Neural progenitor cell (in vitro differentiated cells): Measurements from ENCODE around the gene TTC9. TPM values are rescaled to one million over a fixed set of nuclear protein-coding genes. Genes with fewer than 3 reads are reported as not detected.

ENCODE experiments used
- DNase-seq: peaks from one replicate; pipeline ENCODE4 v3.0.0-alpha.2; 2016; ENCODE audit warnings: low spot score
- H2AFZ ChIP-seq: fragments of 200-600 bp; sonication (generic); replicated peaks from 2 replicates; pipeline ENCODE4 v1.6.1; 2016; ENCODE audit warnings: antibody characterized with exemption
- H3F3A ChIP-seq: fragments of 200-600 bp; sonication (generic); 2 replicates; pipeline ENCODE4 v1.6.1; 2016; ENCODE audit warnings: antibody characterized with exemption, low read depth
- H3K27ac ChIP-seq: fragments of 200-600 bp; sonication (generic); 2 replicates; pipeline ENCODE4 v1.5.1; 2016; ENCODE audit warnings: mild to moderate bottlenecking
- H3K27me3 ChIP-seq: fragments of 200-600 bp; sonication (generic); 2 replicates; pipeline ENCODE4 v1.6.1; 2016; ENCODE audit warnings: mild to moderate bottlenecking, moderate library complexity
- H3K36me3 ChIP-seq: fragments of 200-600 bp; sonication (generic); 2 replicates; pipeline ENCODE4 v1.5.1; 2016
- H3K4me1 ChIP-seq: fragments of 200-600 bp; sonication (generic); 2 replicates; pipeline ENCODE4 v1.6.1; 2016; ENCODE audit warnings: mixed run types
- H3K4me2 ChIP-seq: fragments of 200-600 bp; sonication (generic); 2 replicates; pipeline ENCODE4 v1.6.1; 2016
- H3K4me3 ChIP-seq: fragments of 200-600 bp; sonication (generic); 2 replicates; pipeline ENCODE4 v1.5.1; 2016
- H3K79me2 ChIP-seq: fragments of 200-600 bp; sonication (generic); 2 replicates; pipeline ENCODE4 v1.6.1; 2016; ENCODE audit warnings: low read depth
- H3K9ac ChIP-seq: fragments of 200-600 bp; sonication (generic); 2 replicates; pipeline ENCODE4 v1.6.1; 2016
- H3K9me3 ChIP-seq: fragments of 200-600 bp; sonication (generic); 2 replicates; pipeline ENCODE4 v1.5.1; 2016; ENCODE audit warnings: low read depth
- H4K20me1 ChIP-seq: fragments of 200-600 bp; sonication (generic); 2 replicates; pipeline ENCODE4 v1.6.1; 2016; ENCODE audit warnings: low read depth
- H3K27ac Mint-ChIP-seq: 3 replicates; pipeline ENCODE4 v1.8.0; 2021; ENCODE audit warnings: mixed read lengths
- H3K27me3 Mint-ChIP-seq: 2 replicates; pipeline ENCODE4 v1.8.0; 2022; ENCODE audit warnings: low read depth, mild to moderate bottlenecking, inconsistent platforms, moderate library complexity, mixed read lengths; ENCODE audit not compliant: insufficient read depth
- H3K36me3 Mint-ChIP-seq: 3 replicates; pipeline ENCODE4 v1.8.0; 2021; ENCODE audit warnings: mixed read lengths
- H3K4me1 Mint-ChIP-seq: 3 replicates; pipeline ENCODE4 v1.8.0; 2021; ENCODE audit warnings: mixed read lengths
- H3K4me3 Mint-ChIP-seq: 3 replicates; pipeline ENCODE4 v1.8.0; 2021; ENCODE audit warnings: mild to moderate bottlenecking, moderate library complexity, mixed read lengths
- H3K9me3 Mint-ChIP-seq: 3 replicates; pipeline ENCODE4 v1.8.0; 2020; ENCODE audit warnings: mixed read lengths
- CTCF ChIP-seq: fragments of 200-600 bp; sonication (generic); IDR thresholded peaks from 2 replicates; pipeline ENCODE4 v1.5.1; 2017; ENCODE audit warnings: antibody characterized with exemption, mild to moderate bottlenecking
- EZH2 ChIP-seq: fragments of 200-600 bp; sonication (generic); IDR thresholded peaks from 2 replicates; pipeline ENCODE4 v1.6.1; 2017; ENCODE audit warnings: antibody characterized with exemption, mild to moderate bottlenecking, moderate library complexity
- EZH2phosphoT487 ChIP-seq: fragments of 200-600 bp; sonication (generic); IDR thresholded peaks from 2 replicates; pipeline ENCODE4 v1.6.1; 2017; ENCODE audit warnings: antibody characterized with exemption
- total RNA-seq: library from RNA; depleted of rRNA; stranded (reverse); fragments of >200 nt; gene quantifications from 2 replicates; pipeline ENCODE4 v1.2.3, GENCODE V29; 2015; ENCODE audit warnings: low replicate concordance

The TTC9 gene
- total RNA-seq, 1 donor from 2014 or later: 3.5 TPM

- Histone ChIP-seq H3K27me3 (no peaks in the 10 kb centered on the region), H3K79me2 (no peaks in the 10 kb centered on the region), H3K27ac (no peak overlapping the region), H2AFZ (no peak overlapping the region), H3K4me3 (no peak overlapping the region), H4K20me1 (no peaks in the 10 kb centered on the region), H3K4me1 (peaks cover 4% of the 10 kb centered on the region), H3K9ac (no peak overlapping the region), H3K9me3 (no peaks in the 10 kb centered on the region), H3K4me2 (no peak overlapping the region), H3F3A (no peaks in the 10 kb centered on the region), H3K36me3 (no peaks in the 10 kb centered on the region)
- Mint-ChIP-seq H3K27ac (no peak overlapping the region), H3K36me3 (no peaks in the 10 kb centered on the region), H3K9me3 (no peaks in the 10 kb centered on the region), H3K27me3 (peaks cover 4% of the 10 kb centered on the region), H3K4me1 (peaks cover 5% of the 10 kb centered on the region), H3K4me3 (no peak overlapping the region)
- TF ChIP-seq EZH2phosphoT487 (no peak), CTCF (no peak), EZH2 (no peak)
- DNase-seq: no peak
Observed at GRCh38 chr14:70718383-70719118, 76.8 kb downstream of the TTC9 start.

- H3K36me3 ChIP-seq: no peaks in the 10 kb centered on the region
- Mint-ChIP-seq H3K27ac (no peak overlapping the region), H3K4me1 (no peaks in the 10 kb centered on the region)
Observed at GRCh38 chr14:70721542-70721941, 79.8 kb downstream of the TTC9 start.

GRCh38 chr14:70722418-70722817 is 80.7 kb downstream of the TTC9 start:
- Mint-ChIP-seq H3K36me3 (no peaks in the 10 kb centered on the region), H3K27ac (no peak overlapping the region), H3K4me3 (no peak overlapping the region), H3K9me3 (no peaks in the 10 kb centered on the region), H3K27me3 (peaks cover 4% of the 10 kb centered on the region), H3K4me1 (no peaks in the 10 kb centered on the region)
- no peaks in the 10 kb centered on the region for H3K27me3 ChIP-seq
- H2AFZ ChIP-seq: no peak overlapping the region
- no peaks in the 10 kb centered on the region for H3K4me1 ChIP-seq
- H4K20me1 ChIP-seq: no peaks in the 10 kb centered on the region
- no peak for DNase-seq
- no peak overlapping the region for H3K4me3 ChIP-seq
- no peaks in the 10 kb centered on the region for H3K79me2 ChIP-seq
- H3K4me2 ChIP-seq: no peak overlapping the region
- no peak overlapping the region for H3K27ac ChIP-seq
- TF ChIP-seq CTCF (no peak), EZH2phosphoT487 (no peak), EZH2 (no peak)
- no peak overlapping the region for H3K9ac ChIP-seq
- no peaks in the 10 kb centered on the region for H3F3A ChIP-seq
- no peaks in the 10 kb centered on the region for H3K9me3 ChIP-seq
- no peaks in the 10 kb centered on the region for H3K36me3 ChIP-seq

More at GRCh38 chr14:70721542-70721941, 79.8 kb downstream of the TTC9 start:
- Histone ChIP-seq H3K79me2 (no peaks in the 10 kb centered on the region), H4K20me1 (no peaks in the 10 kb centered on the region), H3F3A (no peaks in the 10 kb centered on the region), H3K4me2 (no peak overlapping the region), H3K4me1 (no peaks in the 10 kb centered on the region), H3K9ac (no peak overlapping the region), H3K27ac (no peak overlapping the region), H3K27me3 (no peaks in the 10 kb centered on the region), H2AFZ (no peak overlapping the region), H3K9me3 (no peaks in the 10 kb centered on the region), H3K4me3 (no peak overlapping the region)
- DNase-seq: no peak
- Mint-ChIP-seq H3K27me3 (peaks cover 4% of the 10 kb centered on the region), H3K36me3 (no peaks in the 10 kb centered on the region), H3K4me3 (no peak overlapping the region), H3K9me3 (no peaks in the 10 kb centered on the region)
- TF ChIP-seq EZH2phosphoT487 (no peak), CTCF (no peak), EZH2 (no peak)
